WTC11 (cell line): ENCODE measurements around the gene SCNN1B. TPM values are rescaled to one million over a fixed set of nuclear protein-coding genes. Genes with fewer than 3 reads are reported as not detected.

Experiments used
- ATAC-seq: fragments of 200-7000 bp; cut with Tn5 transposase; 2 replicates; pipeline ENCODE4 v1.10.0; 2021; ENCODE audit warnings: mild to moderate bottlenecking, moderate library complexity
- CTCF ChIA-PET: fragments of 300-600 bp; sonication (Branson Sonifier 250); formaldehyde crosslinking; loops from one replicate; lab custom pipeline; 2021; ENCODE audit warnings: antibody characterized with exemption; lab: Charles Lee
- POLR2A ChIA-PET: fragments of 350-600 bp; sonication (Branson Sonifier 250); formaldehyde crosslinking; loops from one replicate; lab custom pipeline; 2021; ENCODE audit warnings: antibody characterized with exemption; lab: Charles Lee
- DNase-seq: peaks from one replicate; pipeline ENCODE4 v3.0.0; 2021; ENCODE audit warnings: low spot score
- H3K27ac Mint-ChIP-seq: 2 replicates; pipeline ENCODE4 v1.8.0; 2021; ENCODE audit warnings: mixed read lengths
- H3K27me3 Mint-ChIP-seq: 2 replicates; pipeline ENCODE4 v1.8.0; 2021; ENCODE audit warnings: low read depth, mild to moderate bottlenecking, moderate library complexity, mixed read lengths
- H3K36me3 Mint-ChIP-seq: 2 replicates; pipeline ENCODE4 v1.8.0; 2021; ENCODE audit warnings: mixed read lengths
- H3K4me1 Mint-ChIP-seq: 2 replicates; pipeline ENCODE4 v1.8.0; 2022; ENCODE audit warnings: mixed read lengths
- H3K4me3 Mint-ChIP-seq: 2 replicates; pipeline ENCODE4 v1.8.0; 2021; ENCODE audit warnings: mild to moderate bottlenecking, moderate library complexity, mixed read lengths
- H3K9me3 Mint-ChIP-seq: 2 replicates; pipeline ENCODE4 v1.8.0; 2021; ENCODE audit warnings: mixed read lengths
- ESRRA ChIP-seq: sonication (generic); formaldehyde crosslinking; IDR thresholded peaks from 2 replicates; pipeline ENCODE4 v1.8.1; 2022; ENCODE audit warnings: mild to moderate bottlenecking, missing genetic modification reagents, borderline replicate concordance
- GRHL2 ChIP-seq: fragments of 250-450 bp; sonication (Bioruptor Pico); IDR thresholded peaks from 2 replicates; pipeline ENCODE4 v1.8.0; 2022; ENCODE audit warnings: mild to moderate bottlenecking, moderate library complexity; ENCODE audit not compliant: insufficient replicate concordance, severe bottlenecking
- NFATC4 ChIP-seq: fragments of 250-450 bp; sonication (Bioruptor Pico); IDR thresholded peaks from 2 replicates; pipeline ENCODE4 v1.9.0; 2021; ENCODE audit warnings: mild to moderate bottlenecking
- PRRX2 ChIP-seq: fragments of 250-450 bp; sonication (Bioruptor Pico); IDR thresholded peaks from 2 replicates; pipeline ENCODE4 v1.8.0; 2021; ENCODE audit warnings: mild to moderate bottlenecking
- ZNF263 ChIP-seq: sonication (generic); formaldehyde crosslinking; IDR thresholded peaks from 2 replicates; pipeline ENCODE4 v1.8.1; 2022; ENCODE audit warnings: low read depth, mild to moderate bottlenecking, moderate library complexity, missing genetic modification reagents
- total RNA-seq: library from RNA; stranded (reverse); gene quantifications from 3 replicates; pipeline ENCODE4 v1.2.3, GENCODE V29; 2021
- TF ChIP-seq, protein P1 (sequence below): fragments of 250-450 bp; sonication (Bioruptor Pico); IDR thresholded peaks from 2 replicates; pipeline ENCODE4 v1.9.0; 2021; ENCODE audit warnings: mild to moderate bottlenecking
- TF ChIP-seq, protein P2 (sequence below): sonication (generic); formaldehyde crosslinking; IDR thresholded peaks from 2 replicates; pipeline ENCODE4 v1.8.1; 2023; ENCODE audit warnings: mild to moderate bottlenecking, missing genetic modification reagents, moderate library complexity
- TF ChIP-seq, protein P3 (sequence below): fragments of 250-450 bp; sonication (Bioruptor Pico); IDR thresholded peaks from 2 replicates; pipeline ENCODE4 v1.9.0; 2021; ENCODE audit warnings: moderate library complexity, mild to moderate bottlenecking, inconsistent platforms, borderline replicate concordance
- TF ChIP-seq, protein P4 (sequence below): sonication (generic); formaldehyde crosslinking; IDR thresholded peaks from 2 replicates; pipeline ENCODE4 v1.8.1; 2023; ENCODE audit warnings: mild to moderate bottlenecking, missing genetic modification reagents, borderline replicate concordance
- TF ChIP-seq, protein P5 (sequence below): fragments of 250-450 bp; sonication (Bioruptor Pico); IDR thresholded peaks from 2 replicates; pipeline ENCODE4 v1.8.0; 2021; ENCODE audit warnings: mild to moderate bottlenecking
- TF ChIP-seq, protein P6 (sequence below): sonication (generic); formaldehyde crosslinking; IDR thresholded peaks from 2 replicates; pipeline ENCODE4 v1.8.1; 2023; ENCODE audit warnings: mild to moderate bottlenecking, missing genetic modification reagents, moderate library complexity
- TF ChIP-seq, protein P7 (sequence below): sonication (generic); formaldehyde crosslinking; IDR thresholded peaks from 2 replicates; pipeline ENCODE4 v1.8.1; 2023; ENCODE audit warnings: mild to moderate bottlenecking, moderate library complexity, missing genetic modification reagents

SCNN1B gene
- total RNA-seq, 1 experiment from 2014 or later = 4.8 TPM

DNA sequence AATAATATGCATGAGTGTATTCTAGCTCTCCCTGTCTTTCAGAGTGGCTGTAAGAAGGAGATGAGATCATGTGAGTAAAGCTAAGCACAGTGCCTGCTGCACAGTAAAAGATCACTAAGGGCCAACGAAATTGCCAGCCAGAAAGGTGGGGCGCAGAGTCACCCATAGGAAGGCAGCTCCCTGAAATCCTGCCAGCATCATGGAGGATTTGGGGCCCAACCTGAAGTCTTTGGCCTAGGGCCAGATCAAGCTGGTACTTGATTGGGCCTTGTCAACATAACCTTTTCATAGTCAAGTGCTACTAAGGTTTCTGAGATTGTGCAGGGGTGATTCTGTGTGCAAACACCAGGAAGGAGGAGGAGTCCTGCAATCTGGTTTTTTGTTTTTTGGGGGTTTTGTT, 16.5 kb downstream of the SCNN1B start:
- H3K9me3 Mint-ChIP-seq = no peaks in the 10 kb centered on the region
- no peaks in the 10 kb centered on the region for H3K27me3 Mint-ChIP-seq
- ATAC-seq = no peak
- DNase-seq = no peak
- no peaks in the 10 kb centered on the region for H3K36me3 Mint-ChIP-seq
- H3K4me3 Mint-ChIP-seq = no peak overlapping the region
- peaks cover 8% of the 10 kb centered on the region for H3K4me1 Mint-ChIP-seq
- TF ChIP-seq, protein P1, sequence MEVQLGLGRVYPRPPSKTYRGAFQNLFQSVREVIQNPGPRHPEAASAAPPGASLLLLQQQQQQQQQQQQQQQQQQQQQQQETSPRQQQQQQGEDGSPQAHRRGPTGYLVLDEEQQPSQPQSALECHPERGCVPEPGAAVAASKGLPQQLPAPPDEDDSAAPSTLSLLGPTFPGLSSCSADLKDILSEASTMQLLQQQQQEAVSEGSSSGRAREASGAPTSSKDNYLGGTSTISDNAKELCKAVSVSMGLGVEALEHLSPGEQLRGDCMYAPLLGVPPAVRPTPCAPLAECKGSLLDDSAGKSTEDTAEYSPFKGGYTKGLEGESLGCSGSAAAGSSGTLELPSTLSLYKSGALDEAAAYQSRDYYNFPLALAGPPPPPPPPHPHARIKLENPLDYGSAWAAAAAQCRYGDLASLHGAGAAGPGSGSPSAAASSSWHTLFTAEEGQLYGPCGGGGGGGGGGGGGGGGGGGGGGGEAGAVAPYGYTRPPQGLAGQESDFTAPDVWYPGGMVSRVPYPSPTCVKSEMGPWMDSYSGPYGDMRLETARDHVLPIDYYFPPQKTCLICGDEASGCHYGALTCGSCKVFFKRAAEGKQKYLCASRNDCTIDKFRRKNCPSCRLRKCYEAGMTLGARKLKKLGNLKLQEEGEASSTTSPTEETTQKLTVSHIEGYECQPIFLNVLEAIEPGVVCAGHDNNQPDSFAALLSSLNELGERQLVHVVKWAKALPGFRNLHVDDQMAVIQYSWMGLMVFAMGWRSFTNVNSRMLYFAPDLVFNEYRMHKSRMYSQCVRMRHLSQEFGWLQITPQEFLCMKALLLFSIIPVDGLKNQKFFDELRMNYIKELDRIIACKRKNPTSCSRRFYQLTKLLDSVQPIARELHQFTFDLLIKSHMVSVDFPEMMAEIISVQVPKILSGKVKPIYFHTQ = no peak
- TF ChIP-seq, protein P2, sequence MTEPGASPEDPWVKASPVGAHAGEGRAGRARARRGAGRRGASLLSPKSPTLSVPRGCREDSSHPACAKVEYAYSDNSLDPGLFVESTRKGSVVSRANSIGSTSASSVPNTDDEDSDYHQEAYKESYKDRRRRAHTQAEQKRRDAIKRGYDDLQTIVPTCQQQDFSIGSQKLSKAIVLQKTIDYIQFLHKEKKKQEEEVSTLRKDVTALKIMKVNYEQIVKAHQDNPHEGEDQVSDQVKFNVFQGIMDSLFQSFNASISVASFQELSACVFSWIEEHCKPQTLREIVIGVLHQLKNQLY (CRISPR knock-in tag) = no peak
- TF ChIP-seq PRRX2 (CRISPR knock-in tag) = no peak
- POLR2A ChIA-PET = interaction anchor here (0.5 kb wide), 1 partner anchor 28 kb away, joined by 3 read pairs; no protein-coding TSS in a partner anchor
- no peak overlapping the region for H3K27ac Mint-ChIP-seq
- CTCF ChIA-PET = interaction anchor here (0.9 to 1.2 kb wide), 2 partner anchors 11 to 117 kb away, joined by 3 to 5 read pairs; no protein-coding TSS in a partner anchor

DNA sequence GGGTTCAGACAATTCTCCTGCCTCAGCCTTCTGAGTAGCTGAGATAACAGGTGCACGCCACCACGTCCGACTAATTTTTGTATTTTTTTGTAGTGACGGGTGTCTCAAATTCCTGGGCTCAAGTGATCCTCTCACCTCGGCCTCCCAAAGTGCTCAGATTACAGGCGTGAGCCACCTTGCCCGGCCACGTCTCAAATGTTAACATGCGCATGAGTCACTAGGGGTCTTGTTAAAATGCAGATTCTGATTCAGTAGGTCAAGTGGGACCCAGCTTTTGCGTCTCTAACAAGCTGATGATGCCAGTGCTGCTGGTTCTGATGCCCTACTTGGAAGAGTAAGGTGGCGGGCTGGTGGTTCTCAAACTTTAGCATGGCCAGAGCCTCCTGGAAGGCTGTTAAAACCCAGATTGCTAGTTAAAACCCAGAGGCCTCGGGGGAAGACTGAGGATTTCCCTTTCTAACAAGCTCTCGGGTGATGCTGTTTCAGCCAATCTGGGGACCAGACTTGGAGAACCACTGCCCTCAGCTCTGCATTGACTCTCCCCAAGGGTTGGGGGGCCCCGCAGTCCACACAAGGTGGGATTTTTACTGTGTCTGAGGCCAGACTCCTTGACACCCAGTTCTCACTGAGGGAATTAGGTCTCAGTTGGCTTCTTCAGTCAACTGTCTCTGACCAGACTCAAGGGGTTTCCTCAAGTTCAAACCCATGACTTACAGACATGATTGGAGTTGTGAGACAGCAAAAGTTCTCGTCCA, 17.9 kb downstream of the SCNN1B start:
- H3K27ac Mint-ChIP-seq = no peak overlapping the region
- POLR2A ChIA-PET = no interaction called here
- ATAC-seq = no peak

More for the DNA sequence above, 17.9 kb downstream of the SCNN1B start:
- no peak for DNase-seq
- TF ChIP-seq, protein P3, sequence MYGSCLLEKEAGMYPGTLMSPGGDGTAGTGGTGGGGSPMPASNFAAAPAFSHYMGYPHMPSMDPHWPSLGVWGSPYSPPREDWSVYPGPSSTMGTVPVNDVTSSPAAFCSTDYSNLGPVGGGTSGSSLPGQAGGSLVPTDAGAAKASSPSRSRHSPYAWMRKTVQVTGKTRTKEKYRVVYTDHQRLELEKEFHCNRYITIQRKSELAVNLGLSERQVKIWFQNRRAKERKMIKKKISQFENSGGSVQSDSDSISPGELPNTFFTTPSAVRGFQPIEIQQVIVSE = no peak
- TF ChIP-seq GRHL2 (CRISPR knock-in tag) (no peak), ZNF263 (CRISPR knock-in tag) (no peak), ESRRA (CRISPR knock-in tag) (no peak), NFATC4 (CRISPR knock-in tag) (no peak)
- TF ChIP-seq, protein P4, sequence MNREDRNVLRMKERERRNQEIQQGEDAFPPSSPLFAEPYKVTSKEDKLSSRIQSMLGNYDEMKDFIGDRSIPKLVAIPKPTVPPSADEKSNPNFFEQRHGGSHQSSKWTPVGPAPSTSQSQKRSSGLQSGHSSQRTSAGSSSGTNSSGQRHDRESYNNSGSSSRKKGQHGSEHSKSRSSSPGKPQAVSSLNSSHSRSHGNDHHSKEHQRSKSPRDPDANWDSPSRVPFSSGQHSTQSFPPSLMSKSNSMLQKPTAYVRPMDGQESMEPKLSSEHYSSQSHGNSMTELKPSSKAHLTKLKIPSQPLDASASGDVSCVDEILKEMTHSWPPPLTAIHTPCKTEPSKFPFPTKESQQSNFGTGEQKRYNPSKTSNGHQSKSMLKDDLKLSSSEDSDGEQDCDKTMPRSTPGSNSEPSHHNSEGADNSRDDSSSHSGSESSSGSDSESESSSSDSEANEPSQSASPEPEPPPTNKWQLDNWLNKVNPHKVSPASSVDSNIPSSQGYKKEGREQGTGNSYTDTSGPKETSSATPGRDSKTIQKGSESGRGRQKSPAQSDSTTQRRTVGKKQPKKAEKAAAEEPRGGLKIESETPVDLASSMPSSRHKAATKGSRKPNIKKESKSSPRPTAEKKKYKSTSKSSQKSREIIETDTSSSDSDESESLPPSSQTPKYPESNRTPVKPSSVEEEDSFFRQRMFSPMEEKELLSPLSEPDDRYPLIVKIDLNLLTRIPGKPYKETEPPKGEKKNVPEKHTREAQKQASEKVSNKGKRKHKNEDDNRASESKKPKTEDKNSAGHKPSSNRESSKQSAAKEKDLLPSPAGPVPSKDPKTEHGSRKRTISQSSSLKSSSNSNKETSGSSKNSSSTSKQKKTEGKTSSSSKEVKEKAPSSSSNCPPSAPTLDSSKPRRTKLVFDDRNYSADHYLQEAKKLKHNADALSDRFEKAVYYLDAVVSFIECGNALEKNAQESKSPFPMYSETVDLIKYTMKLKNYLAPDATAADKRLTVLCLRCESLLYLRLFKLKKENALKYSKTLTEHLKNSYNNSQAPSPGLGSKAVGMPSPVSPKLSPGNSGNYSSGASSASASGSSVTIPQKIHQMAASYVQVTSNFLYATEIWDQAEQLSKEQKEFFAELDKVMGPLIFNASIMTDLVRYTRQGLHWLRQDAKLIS (CRISPR knock-in tag) = no peak
- TF ChIP-seq, protein P5, sequence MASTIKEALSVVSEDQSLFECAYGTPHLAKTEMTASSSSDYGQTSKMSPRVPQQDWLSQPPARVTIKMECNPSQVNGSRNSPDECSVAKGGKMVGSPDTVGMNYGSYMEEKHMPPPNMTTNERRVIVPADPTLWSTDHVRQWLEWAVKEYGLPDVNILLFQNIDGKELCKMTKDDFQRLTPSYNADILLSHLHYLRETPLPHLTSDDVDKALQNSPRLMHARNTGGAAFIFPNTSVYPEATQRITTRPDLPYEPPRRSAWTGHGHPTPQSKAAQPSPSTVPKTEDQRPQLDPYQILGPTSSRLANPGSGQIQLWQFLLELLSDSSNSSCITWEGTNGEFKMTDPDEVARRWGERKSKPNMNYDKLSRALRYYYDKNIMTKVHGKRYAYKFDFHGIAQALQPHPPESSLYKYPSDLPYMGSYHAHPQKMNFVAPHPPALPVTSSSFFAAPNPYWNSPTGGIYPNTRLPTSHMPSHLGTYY = no peak
- TF ChIP-seq, protein P6, sequence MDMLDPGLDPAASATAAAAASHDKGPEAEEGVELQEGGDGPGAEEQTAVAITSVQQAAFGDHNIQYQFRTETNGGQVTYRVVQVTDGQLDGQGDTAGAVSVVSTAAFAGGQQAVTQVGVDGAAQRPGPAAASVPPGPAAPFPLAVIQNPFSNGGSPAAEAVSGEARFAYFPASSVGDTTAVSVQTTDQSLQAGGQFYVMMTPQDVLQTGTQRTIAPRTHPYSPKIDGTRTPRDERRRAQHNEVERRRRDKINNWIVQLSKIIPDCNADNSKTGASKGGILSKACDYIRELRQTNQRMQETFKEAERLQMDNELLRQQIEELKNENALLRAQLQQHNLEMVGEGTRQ (CRISPR knock-in tag) = no peak
- TF ChIP-seq, protein P7, sequence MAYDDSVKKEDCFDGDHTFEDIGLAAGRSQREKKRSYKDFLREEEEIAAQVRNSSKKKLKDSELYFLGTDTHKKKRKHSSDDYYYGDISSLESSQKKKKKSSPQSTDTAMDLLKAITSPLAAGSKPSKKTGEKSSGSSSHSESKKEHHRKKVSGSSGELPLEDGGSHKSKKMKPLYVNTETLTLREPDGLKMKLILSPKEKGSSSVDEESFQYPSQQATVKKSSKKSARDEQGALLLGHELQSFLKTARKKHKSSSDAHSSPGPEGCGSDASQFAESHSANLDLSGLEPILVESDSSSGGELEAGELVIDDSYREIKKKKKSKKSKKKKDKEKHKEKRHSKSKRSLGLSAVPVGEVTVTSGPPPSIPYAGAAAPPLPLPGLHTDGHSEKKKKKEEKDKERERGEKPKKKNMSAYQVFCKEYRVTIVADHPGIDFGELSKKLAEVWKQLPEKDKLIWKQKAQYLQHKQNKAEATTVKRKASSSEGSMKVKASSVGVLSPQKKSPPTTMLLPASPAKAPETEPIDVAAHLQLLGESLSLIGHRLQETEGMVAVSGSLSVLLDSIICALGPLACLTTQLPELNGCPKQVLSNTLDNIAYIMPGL = no peak
- no peaks in the 10 kb centered on the region for H3K36me3 Mint-ChIP-seq
- H3K4me3 Mint-ChIP-seq = no peak overlapping the region
- CTCF ChIA-PET = interaction anchor here (1.2 to 1.6 kb wide), 4 partner anchors 18 to 116 kb away, joined by 3 to 5 read pairs (median 5); partner anchors contain the start of gene SCNN1B
- no peaks in the 10 kb centered on the region for H3K9me3 Mint-ChIP-seq
- peaks cover 15% of the 10 kb centered on the region for H3K4me1 Mint-ChIP-seq
- no peaks in the 10 kb centered on the region for H3K27me3 Mint-ChIP-seq
